Endothelial cell of umbilical vein (primary cell): ENCODE results near the gene SMIM41. TPM values are rescaled to one million over a fixed set of nuclear protein-coding genes. Genes with fewer than 3 reads are reported as not detected.
A peak's percentile ranks its signal among the peaks of the same experiment; 100 is the strongest.

Experiments
- BruUV-seq: library from RNA; stranded (reverse); fragments of 400-500 nt; replicated peaks from 2 replicates; lab custom pipeline; 2021; lab: Mats Ljungman, UMichigan
- CTCF ChIA-PET: fragments of 300-600, 350-600 bp; sonication (Branson Sonifier 250); formaldehyde crosslinking; loops from one replicate; lab custom pipeline; 2021; ENCODE audit warnings: antibody characterized with exemption, inconsistent platforms; lab: Charles Lee
- POLR2A ChIA-PET: fragments of 300-600, 350-600 bp; sonication (Branson Sonifier 250); formaldehyde crosslinking; loops from one replicate; lab custom pipeline; 2021; ENCODE audit warnings: antibody characterized with exemption, inconsistent platforms; lab: Charles Lee
- DNase-seq: peaks from one replicate; pipeline ENCODE4 v3.0.0-alpha.2; 2011; ENCODE audit warnings: low read depth, low spot score
- FAIRE-seq: peaks from 2 replicates; lab custom pipeline; 2011; peaks lifted over from hg19 to GRCh38; lab: Jason Lieb, UNC
- H2AFZ ChIP-seq: 2 replicates; pipeline ENCODE4 v1.6.0; 2012; ENCODE audit warnings: low read depth, low read length, control low read depth, inconsistent platforms
- H3K27ac ChIP-seq: 2 replicates; pipeline ENCODE4 v1.5.1; 2011; ENCODE audit warnings: low read depth, mild to moderate bottlenecking, control low read depth, low read length, moderate library complexity; ENCODE audit not compliant: insufficient read depth
- H3K27me3 ChIP-seq, 2 experiments: 2 replicates each; pipeline versions ENCODE4 v1.6.0 to v1.6.1; 2011; ENCODE audit warnings: low read length in 2 of 2, mixed read lengths in 1 of 2; ENCODE audit not compliant: control insufficient read depth in 2 of 2, insufficient read depth in 2 of 2
- H3K36me3 ChIP-seq, 2 experiments: 2 replicates in 1 of 2; 3 replicates in 1 of 2; pipeline ENCODE4 v1.5.1; 2011; ENCODE audit warnings: low read length in 2 of 2, mild to moderate bottlenecking in 1 of 2, moderate library complexity in 1 of 2; ENCODE audit not compliant: control insufficient read depth in 2 of 2, insufficient read depth in 2 of 2; ENCODE audit errors: extremely low read depth in 1 of 2
- H3K4me1 ChIP-seq: 3 replicates; pipeline ENCODE4 v1.5.1; 2011; ENCODE audit warnings: mild to moderate bottlenecking, low read length; ENCODE audit not compliant: control insufficient read depth, insufficient read depth; ENCODE audit errors: extremely low read depth
- H3K4me2 ChIP-seq: 2 replicates; pipeline ENCODE4 v1.6.1; 2011; ENCODE audit warnings: low read length, control low read depth, mixed read lengths; ENCODE audit not compliant: insufficient read depth
- H3K4me3 ChIP-seq, 3 experiments: fragments of 200-600 bp in 1 of 3; sonication (generic), shearing (Covaris generic) in 1 of 3; replicated peaks in 1 of 3; 2 replicates each; pipeline ENCODE4 v1.5.1; 2011 to 2016; ENCODE audit warnings: control low read depth in 3 of 3, low read length in 3 of 3, mild to moderate bottlenecking in 2 of 3, inconsistent platforms in 1 of 3, low read depth in 1 of 3, moderate library complexity in 1 of 3; ENCODE audit not compliant: insufficient read depth in 1 of 3
- H3K79me2 ChIP-seq: 2 replicates; pipeline ENCODE4 v1.6.0; 2012; ENCODE audit warnings: low read length, inconsistent platforms; ENCODE audit not compliant: control insufficient read depth, insufficient read depth
- H3K9ac ChIP-seq: replicated peaks from 2 replicates; pipeline ENCODE3; 2011; ENCODE audit warnings: low read length, control low read depth; ENCODE audit not compliant: insufficient read depth; ENCODE audit errors: extremely low read depth
- H3K9me1 ChIP-seq: replicated peaks from 3 replicates; pipeline ENCODE4 v1.6.0; 2011; ENCODE audit warnings: mild to moderate bottlenecking, low read length; ENCODE audit not compliant: control insufficient read depth, insufficient read depth; ENCODE audit errors: extremely low read depth
- H3K9me3 ChIP-seq: replicated peaks from 2 replicates; pipeline ENCODE4 v1.5.1; 2012; ENCODE audit warnings: low read length, inconsistent platforms; ENCODE audit not compliant: control insufficient read depth, insufficient read depth
- H4K20me1 ChIP-seq: replicated peaks from 2 replicates; pipeline ENCODE3; 2011; ENCODE audit warnings: mild to moderate bottlenecking, low read length; ENCODE audit not compliant: control insufficient read depth, insufficient read depth; ENCODE audit errors: extremely low read depth
- CTCF ChIP-seq, 2 donors: IDR thresholded peaks; 1 replicate in 1 of 2; 2 replicates in 1 of 2; pipeline ENCODE4 v1.5.1; 2011; ENCODE audit warnings: low read length in 2 of 2, mild to moderate bottlenecking in 2 of 2, moderate library complexity in 2 of 2, control low read depth in 1 of 2, inconsistent platforms in 1 of 2, low read depth in 1 of 2; ENCODE audit not compliant: insufficient read depth in 1 of 2; ENCODE audit errors: extremely low read depth in 1 of 2
- EZH2 ChIP-seq: IDR thresholded peaks from 2 replicates; pipeline ENCODE4 v1.6.1; 2012; ENCODE audit warnings: borderline replicate concordance, low read depth, mild to moderate bottlenecking, moderate library complexity, low read length, inconsistent platforms; ENCODE audit not compliant: severe bottlenecking
- FOS ChIP-seq: IDR thresholded peaks from 2 replicates; pipeline ENCODE4 v1.6.1; 2011; ENCODE audit warnings: mild to moderate bottlenecking, low read length, moderate library complexity, borderline replicate concordance; ENCODE audit not compliant: insufficient read depth
- GATA2 ChIP-seq: IDR thresholded peaks from 2 replicates; pipeline ENCODE4 v1.7.0; 2011; ENCODE audit warnings: low read depth, mild to moderate bottlenecking, moderate library complexity, mixed read lengths, low read length; ENCODE audit not compliant: insufficient read length, insufficient read depth
- JUN ChIP-seq: IDR thresholded peaks from 2 replicates; pipeline ENCODE4 v1.6.1; 2011; ENCODE audit warnings: borderline replicate concordance, low read depth; ENCODE audit not compliant: insufficient read length, insufficient read depth
- MAX ChIP-seq: IDR thresholded peaks from 2 replicates; pipeline ENCODE4 v1.6.1; 2011; ENCODE audit not compliant: insufficient read depth, insufficient read length
- MYC ChIP-seq: IDR thresholded peaks from one replicate; pipeline ENCODE4 v1.6.1; 2011; ENCODE audit warnings: mild to moderate bottlenecking, low read depth, low read length
- POLR2A ChIP-seq: IDR thresholded peaks from 2 replicates; pipeline ENCODE4 v1.6.1; 2012; ENCODE audit warnings: low read depth, mild to moderate bottlenecking, control low read depth, low read length
- POLR2AphosphoS5 ChIP-seq: IDR thresholded peaks from 2 replicates; pipeline ENCODE4 v1.6.1; 2012; ENCODE audit warnings: low read depth, mild to moderate bottlenecking, control low read depth, low read length, moderate library complexity; ENCODE audit not compliant: insufficient read depth
- dilution Hi-C: fragments of 300-500 bp; cut with MboI; formaldehyde crosslinking; loops from one replicate; pipeline ENCODE4 v1.15.0; 2019; ENCODE audit warnings: low sequenced_read_pairs; ENCODE audit not compliant: extremely low pct_ligation_motif_present
- intact Hi-C: fragments of 100-400 bp; cut with micrococcal nuclease; formaldehyde crosslinking; loops from one replicate; pipeline ENCODE4 v1.10.0; 2022
- polyA plus RNA-seq, 4 experiments: library from polyadenylated mRNA; depleted of rRNA in 3 of 4; stranded (reverse) in 3 of 4; unstranded in 1 of 4; fragments of >200 nt; gene quantifications; 2 replicates each; pipeline versions ENCODE4 v1.2.1 to v1.2.3, GENCODE V29; 2011 to 2012; ENCODE audit warnings: missing spikeins in 1 of 4
- total RNA-seq: library from RNA; stranded (reverse); gene quantifications from 2 replicates; pipeline ENCODE4 v1.2.3, GENCODE V29; 2021

SMIM41 gene
- total and polyA plus RNA-seq, 2 donors (not counting 3 experiments of a cell fraction or from before 2014, with no cell fraction given) = not detected

GRCh38 chr12:52032446-52032803, 47.1 kb upstream of the SMIM41 start:
- no peaks in the 10 kb centered on the region for H3K79me2 ChIP-seq
- ChIA-PET CTCF (interaction anchor here (0.6 to 6.7 kb wide), 26 partner anchors 9 to 949 kb away, joined by 3 to 68 read pairs (median 5); partner anchors contain the start of genes ATG101, NR4A1 and TAMALIN), POLR2A (interaction anchor here (0.6 to 1.4 kb wide), 7 partner anchors 12 to 37 kb away, joined by 3 to 15 read pairs (median 4); partner anchors contain the start of genes ATG101 and TAMALIN)
- H3K27ac ChIP-seq = peak overlapping the region; percentile 68
- intact Hi-C loops (no loop called here), dilution Hi-C loops (no loop called here)
- peaks cover 18% of the 10 kb centered on the region for H3K4me1 ChIP-seq
- no peaks in the 10 kb centered on the region for H3K9me3 ChIP-seq
- DNase-seq (peak; percentile 56), FAIRE-seq (no peak)
- TF ChIP-seq JUN (no peak), MAX (no peak), POLR2A (no peak), CTCF (IDR thresholded peaks at IDR 0.05; ENCODE audit: extremely low read depth in 1 of 2, insufficient read depth in 1 of 2, low read depth in 1 of 2, low read length in 2 of 2) (no peak), GATA2 (no peak), POLR2AphosphoS5 (no peak), EZH2 (no peak), FOS (no peak), MYC (no peak)
- H3K9me1 ChIP-seq = no peaks in the 10 kb centered on the region
- peak overlapping the region; percentile 78 for H3K9ac ChIP-seq
- H2AFZ ChIP-seq = peak overlapping the region; percentile 76
- TSS peak; percentile 53 for BruUV-seq
- peak overlapping the region in 2 of 3 experiments; percentile 14 to 60 for H3K4me3 ChIP-seq
- H3K27me3 ChIP-seq = no peaks in the 10 kb centered on the region
- peak overlapping the region; percentile 92 for H3K4me2 ChIP-seq
- H3K36me3 ChIP-seq = no peaks in the 10 kb centered on the region
- no peaks in the 10 kb centered on the region for H4K20me1 ChIP-seq
